ENCODE results near the gene LOXL3.

The LOXL3 gene

DNA sequence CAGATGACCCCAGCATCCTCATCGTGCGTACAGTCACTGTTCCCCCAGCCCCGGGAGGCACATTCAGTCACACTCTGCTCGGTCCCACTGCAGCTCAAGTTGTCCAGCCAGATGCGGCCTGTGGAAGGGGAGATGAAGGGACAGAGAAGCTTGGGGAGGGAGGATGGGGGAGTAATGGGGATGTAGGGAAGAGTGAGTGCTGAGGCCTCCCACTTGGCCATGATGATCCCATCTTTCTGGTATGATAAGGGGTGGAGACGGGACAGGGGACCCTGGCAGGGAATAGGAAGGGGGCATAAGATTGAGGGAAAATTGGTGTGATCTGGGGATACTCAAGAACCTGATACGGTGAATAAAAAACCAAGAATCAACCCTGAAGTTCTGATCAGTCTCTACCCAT is 3.5 kb downstream of the LOXL3 start:
- Histone ChIP-seq H2AFZ (ENCODE audit: low read length, unreplicated experiment) (no peak overlapping the region), H3K79me2 (ENCODE audit: control insufficient read depth, insufficient read depth, low read length, unreplicated experiment) (peaks cover 70% of the 10 kb centered on the region), H3K4me3 (ENCODE audit: low read depth, low read length) (peak overlapping the region; percentile 97), H3K4me1 (ENCODE audit: control insufficient read depth, insufficient read depth, low read length, unreplicated experiment) (peaks cover 44% of the 10 kb centered on the region), H3K36me3 (ENCODE audit: insufficient read depth, low read length) (peaks cover 15% of the 10 kb centered on the region), H3K27ac (ENCODE audit: low read depth, low read length) (no peak overlapping the region), H3K27me3 (ENCODE audit: insufficient read depth, low read length) (no peaks in the 10 kb centered on the region)

DNA sequence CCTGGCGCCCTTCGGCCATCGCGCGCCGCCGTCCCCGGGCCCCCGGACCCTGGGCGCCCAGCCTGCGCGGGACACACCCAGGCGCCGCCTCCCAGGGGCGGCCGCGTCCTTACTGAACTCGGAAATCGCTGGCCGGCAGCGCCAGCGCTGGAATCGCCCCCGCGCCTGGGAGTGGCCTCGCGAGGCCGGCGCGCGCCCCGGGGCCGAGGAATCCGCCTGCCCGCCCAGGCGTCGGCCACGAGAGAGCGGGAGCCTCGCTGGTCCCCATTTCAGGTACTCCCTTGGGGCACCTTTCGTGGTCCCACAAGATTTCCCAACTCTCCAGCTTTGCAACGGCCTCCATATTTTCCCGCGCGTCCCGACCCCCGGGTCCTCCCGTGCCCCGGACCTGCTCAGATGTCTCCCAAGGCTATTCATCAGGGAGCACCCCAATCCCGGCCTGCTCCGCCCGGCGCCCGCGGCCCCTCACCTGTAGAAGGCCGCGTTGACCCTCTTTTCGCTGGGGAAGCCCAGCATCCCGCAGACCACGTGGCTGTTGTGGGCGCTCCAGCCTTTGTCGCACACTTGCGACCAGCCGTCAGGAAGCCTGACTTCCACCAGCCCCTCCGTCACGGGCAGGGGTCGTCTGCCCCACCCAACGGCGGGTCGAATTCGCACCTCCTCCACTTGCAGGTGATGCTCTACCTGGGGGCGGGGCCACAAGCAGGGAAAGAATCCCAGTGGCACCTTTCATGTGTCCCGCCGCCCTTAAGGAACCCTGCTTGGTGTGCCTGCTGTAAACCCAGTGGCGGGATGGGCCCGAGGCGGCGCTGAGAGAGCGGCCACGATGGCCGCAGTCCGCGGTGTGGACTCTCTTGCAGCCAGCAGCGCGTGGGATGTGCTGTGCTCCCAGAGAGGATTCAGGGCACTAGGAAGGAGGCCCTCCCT is 4.6 kb downstream of the LOXL3 start:
- Histone ChIP-seq H3K36me3 (ENCODE audit: insufficient read depth, low read length) (peaks cover 15% of the 10 kb centered on the region), H3K27ac (ENCODE audit: low read depth, low read length) (peak overlapping the region; percentile 9; the same call in 1 of the 2 replicates), H3K4me3 (ENCODE audit: low read depth, low read length) (peak overlapping the region; percentile 97), H3K79me2 (ENCODE audit: control insufficient read depth, insufficient read depth, low read length, unreplicated experiment) (peaks cover 64% of the 10 kb centered on the region), H2AFZ (ENCODE audit: low read length, unreplicated experiment) (peak overlapping the region; percentile 36), H3K27me3 (ENCODE audit: insufficient read depth, low read length) (no peaks in the 10 kb centered on the region), H3K4me1 (ENCODE audit: control insufficient read depth, insufficient read depth, low read length, unreplicated experiment) (peaks cover 44% of the 10 kb centered on the region)

DNA sequence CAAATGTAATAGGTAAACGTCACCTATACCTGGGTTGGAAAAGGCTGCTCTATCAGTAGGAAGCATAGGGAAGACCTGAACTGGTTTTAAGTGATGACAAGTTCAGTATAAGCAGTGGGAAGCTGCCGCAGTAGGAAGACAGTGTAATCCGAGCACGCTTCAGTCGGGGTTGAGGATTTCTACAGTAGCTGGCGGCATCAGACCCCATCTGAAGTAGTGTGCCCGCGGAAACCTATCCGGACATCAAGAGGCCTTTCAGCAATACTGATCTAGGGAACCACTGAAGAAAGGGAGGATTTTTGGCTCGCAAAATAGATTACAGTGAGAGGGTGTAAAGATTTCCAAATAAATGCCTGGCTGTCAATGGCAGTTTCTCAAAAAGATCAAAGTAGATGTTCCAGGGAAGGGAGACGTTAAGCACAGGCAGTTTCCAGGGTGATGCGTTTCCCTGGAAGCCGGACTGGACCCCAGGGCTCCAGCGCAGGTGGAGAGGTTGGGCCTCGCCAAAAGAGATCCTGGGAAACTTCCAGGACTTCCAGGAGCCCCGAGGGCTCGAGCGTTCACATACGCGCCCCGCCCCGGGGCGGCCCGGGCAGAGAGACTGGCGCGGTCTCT is 5.3 kb downstream of the LOXL3 start:
- Histone ChIP-seq H3K27me3 (ENCODE audit: insufficient read depth, low read length) (no peaks in the 10 kb centered on the region), H2AFZ (ENCODE audit: low read length, unreplicated experiment) (no peak overlapping the region), H3K79me2 (ENCODE audit: control insufficient read depth, insufficient read depth, low read length, unreplicated experiment) (peaks cover 60% of the 10 kb centered on the region), H3K4me3 (ENCODE audit: low read depth, low read length) (peak overlapping the region; percentile 97), H3K27ac (ENCODE audit: low read depth, low read length) (peak overlapping the region; percentile 9; the same call in 1 of the 2 replicates), H3K36me3 (ENCODE audit: insufficient read depth, low read length) (peaks cover 15% of the 10 kb centered on the region), H3K4me1 (ENCODE audit: control insufficient read depth, insufficient read depth, low read length, unreplicated experiment) (peaks cover 44% of the 10 kb centered on the region)

DNA sequence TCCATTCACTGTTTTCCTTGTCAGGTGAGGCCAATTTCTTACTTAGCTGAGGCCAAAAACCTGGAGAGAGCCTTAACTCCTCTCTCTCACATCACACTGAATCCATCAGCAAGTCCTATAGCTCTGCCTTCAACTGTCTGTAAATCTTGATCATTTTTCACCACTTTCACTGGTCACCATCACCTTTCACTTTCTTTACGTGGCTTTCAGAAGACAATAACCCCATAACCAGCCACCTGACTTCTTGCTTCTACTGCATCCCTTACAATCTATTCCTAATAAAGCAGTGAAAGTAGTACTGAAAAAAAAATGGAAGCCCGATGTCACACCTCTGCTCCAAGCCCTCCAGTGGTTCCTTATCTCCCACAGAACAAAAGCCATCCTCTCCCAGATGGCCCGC is 7.7 kb downstream of the LOXL3 start:
- H3K27me3 ChIP-seq (ENCODE audit: insufficient read depth, low read length) = no peaks in the 10 kb centered on the region
- no peak overlapping the region for H3K27ac ChIP-seq (ENCODE audit: low read depth, low read length)
- no peak overlapping the region for H3K4me3 ChIP-seq (ENCODE audit: low read depth, low read length)
- H2AFZ ChIP-seq (ENCODE audit: low read length, unreplicated experiment) = no peak overlapping the region
- H3K36me3 ChIP-seq (ENCODE audit: insufficient read depth, low read length) = peaks cover 16% of the 10 kb centered on the region
- peaks cover 25% of the 10 kb centered on the region for H3K4me1 ChIP-seq (ENCODE audit: control insufficient read depth, insufficient read depth, low read length, unreplicated experiment)
- H3K79me2 ChIP-seq (ENCODE audit: control insufficient read depth, insufficient read depth, low read length, unreplicated experiment) = peaks cover 36% of the 10 kb centered on the region

DNA sequence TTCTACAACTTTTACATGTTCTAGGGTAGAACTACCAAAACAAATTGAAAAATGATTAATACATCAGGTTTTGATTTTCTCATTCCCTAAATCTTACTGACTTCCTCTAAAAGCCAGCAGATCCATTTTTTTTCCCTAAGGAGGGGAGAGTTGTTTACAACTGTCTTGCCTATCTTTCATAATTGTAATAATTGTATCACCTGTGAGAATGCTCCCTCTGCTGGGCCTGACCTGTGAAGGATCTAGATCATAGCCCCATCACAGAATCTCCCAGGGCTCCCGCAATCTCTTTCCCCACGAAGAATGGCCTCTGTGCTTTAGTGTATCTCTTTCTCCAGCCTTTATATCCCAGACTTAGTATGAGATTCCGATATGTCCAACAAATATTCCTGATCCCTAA is 9.1 kb downstream of the LOXL3 start:
- Histone ChIP-seq H3K27ac (ENCODE audit: low read depth, low read length) (no peak overlapping the region), H3K79me2 (ENCODE audit: control insufficient read depth, insufficient read depth, low read length, unreplicated experiment) (peaks cover 23% of the 10 kb centered on the region), H3K36me3 (ENCODE audit: insufficient read depth, low read length) (peaks cover 16% of the 10 kb centered on the region), H2AFZ (ENCODE audit: low read length, unreplicated experiment) (no peak overlapping the region), H3K27me3 (ENCODE audit: insufficient read depth, low read length) (no peaks in the 10 kb centered on the region), H3K4me1 (ENCODE audit: control insufficient read depth, insufficient read depth, low read length, unreplicated experiment) (peaks cover 13% of the 10 kb centered on the region), H3K4me3 (ENCODE audit: low read depth, low read length) (no peak overlapping the region)

DNA sequence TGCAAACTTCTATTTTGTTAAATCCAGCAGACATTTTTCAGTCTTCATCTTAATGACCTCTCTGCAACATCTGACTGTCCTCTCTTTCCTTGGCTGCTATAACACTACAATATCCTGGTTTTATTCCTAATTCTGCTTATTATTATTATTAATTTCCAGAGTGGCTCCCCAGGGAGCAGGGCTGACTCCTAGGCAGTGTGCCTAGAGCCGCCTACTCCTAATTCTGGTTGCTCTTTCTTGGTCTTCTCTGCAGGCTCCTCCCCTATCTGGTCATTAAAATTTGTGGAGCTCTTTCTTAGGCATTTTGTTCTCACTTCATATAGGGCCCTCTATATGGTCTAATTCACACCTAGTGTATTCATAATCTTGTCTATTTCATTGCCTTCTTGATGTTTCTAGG is 10.8 kb downstream of the LOXL3 start:
- Histone ChIP-seq H3K4me3 (ENCODE audit: low read depth, low read length) (no peak overlapping the region), H3K79me2 (ENCODE audit: control insufficient read depth, insufficient read depth, low read length, unreplicated experiment) (peaks cover 16% of the 10 kb centered on the region), H2AFZ (ENCODE audit: low read length, unreplicated experiment) (no peak overlapping the region), H3K36me3 (ENCODE audit: insufficient read depth, low read length) (peaks cover 19% of the 10 kb centered on the region), H3K4me1 (ENCODE audit: control insufficient read depth, insufficient read depth, low read length, unreplicated experiment) (peaks cover 1% of the 10 kb centered on the region), H3K27ac (ENCODE audit: low read depth, low read length) (no peak overlapping the region), H3K27me3 (ENCODE audit: insufficient read depth, low read length) (no peaks in the 10 kb centered on the region)

DNA sequence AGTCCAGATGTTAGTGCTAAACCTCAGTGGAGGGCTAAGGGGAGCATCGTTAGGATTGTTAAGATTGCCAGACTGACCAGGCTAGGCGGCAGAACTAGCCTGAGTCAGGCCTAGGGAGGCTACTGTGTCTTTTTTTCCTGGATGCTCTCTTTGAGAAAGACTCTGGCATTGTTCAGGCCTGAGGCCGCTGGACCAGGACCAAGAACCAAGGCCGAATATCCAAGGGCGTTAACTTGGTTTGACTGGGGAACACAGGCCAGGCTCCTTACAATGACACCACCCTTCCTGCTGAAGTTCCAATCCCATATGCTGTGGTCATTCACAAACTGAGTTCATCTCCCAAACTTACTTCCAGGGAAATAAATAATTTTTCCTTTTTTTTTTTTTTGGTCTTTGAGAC is 13.5 kb downstream of the LOXL3 start:
- Histone ChIP-seq H3K4me1 (ENCODE audit: control insufficient read depth, insufficient read depth, low read length, unreplicated experiment) (no peaks in the 10 kb centered on the region), H3K27ac (ENCODE audit: low read depth, low read length) (no peak overlapping the region), H3K27me3 (ENCODE audit: insufficient read depth, low read length) (no peaks in the 10 kb centered on the region), H2AFZ (ENCODE audit: low read length, unreplicated experiment) (no peak overlapping the region), H3K36me3 (ENCODE audit: insufficient read depth, low read length) (peaks cover 16% of the 10 kb centered on the region), H3K79me2 (ENCODE audit: control insufficient read depth, insufficient read depth, low read length, unreplicated experiment) (peaks cover 7% of the 10 kb centered on the region), H3K4me3 (ENCODE audit: low read depth, low read length) (no peak overlapping the region)

DNA sequence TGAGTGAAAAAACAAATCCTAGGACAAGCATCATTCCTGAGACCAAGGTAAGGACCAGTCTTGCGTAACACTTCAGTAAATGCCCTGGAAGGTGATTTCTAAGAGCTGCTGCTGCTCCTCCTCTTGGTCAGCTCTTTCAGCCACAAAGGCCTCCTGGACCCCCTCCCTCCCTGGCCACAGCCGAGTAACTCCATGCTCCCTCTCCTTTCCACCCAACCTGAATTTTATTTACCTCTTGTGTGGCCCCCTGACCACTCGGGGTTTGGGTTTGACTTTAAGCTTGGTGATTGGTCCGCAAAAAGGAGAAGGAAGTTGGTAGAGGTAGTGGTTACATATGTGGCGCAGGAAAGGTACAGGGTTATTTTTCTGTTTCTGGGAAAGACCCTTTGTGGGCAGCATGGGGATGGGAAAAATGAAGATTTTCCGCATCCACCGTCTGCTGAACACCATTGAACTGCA is 14.8 kb downstream of the LOXL3 start:
- peaks cover 6% of the 10 kb centered on the region for H3K79me2 ChIP-seq (ENCODE audit: control insufficient read depth, insufficient read depth, low read length, unreplicated experiment)
- no peak overlapping the region for H3K4me3 ChIP-seq (ENCODE audit: low read depth, low read length)
- H3K36me3 ChIP-seq (ENCODE audit: insufficient read depth, low read length) = peaks cover 18% of the 10 kb centered on the region
- no peak overlapping the region for H2AFZ ChIP-seq (ENCODE audit: low read length, unreplicated experiment)
- no peaks in the 10 kb centered on the region for H3K27me3 ChIP-seq (ENCODE audit: insufficient read depth, low read length)
- no peaks in the 10 kb centered on the region for H3K4me1 ChIP-seq (ENCODE audit: control insufficient read depth, insufficient read depth, low read length, unreplicated experiment)
- no peak overlapping the region for H3K27ac ChIP-seq (ENCODE audit: low read depth, low read length)

DNA sequence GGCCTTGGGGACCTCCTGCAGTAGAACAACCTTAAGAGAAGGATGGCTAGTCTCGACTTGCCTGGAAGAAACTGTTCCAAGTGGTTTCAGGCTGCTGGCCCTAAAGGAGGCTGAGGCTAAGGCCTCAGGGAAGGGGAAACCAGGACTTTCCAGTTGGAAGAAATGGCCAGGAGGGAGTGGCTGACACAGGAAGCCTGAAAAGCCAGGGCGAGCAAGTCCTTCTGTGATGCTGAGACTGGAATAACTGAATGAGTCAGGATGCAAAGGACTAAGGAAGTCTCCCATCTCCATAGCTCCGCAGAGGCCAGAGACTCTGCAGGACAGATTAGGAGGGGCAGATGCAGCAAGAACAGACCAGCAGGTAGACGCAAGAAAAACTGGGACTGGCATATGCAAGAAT is 16.6 kb downstream of the LOXL3 start:
- Histone ChIP-seq H3K27ac (ENCODE audit: low read depth, low read length) (no peak overlapping the region), H3K27me3 (ENCODE audit: insufficient read depth, low read length) (no peaks in the 10 kb centered on the region), H3K4me1 (ENCODE audit: control insufficient read depth, insufficient read depth, low read length, unreplicated experiment) (no peaks in the 10 kb centered on the region), H3K79me2 (ENCODE audit: control insufficient read depth, insufficient read depth, low read length, unreplicated experiment) (peaks cover 6% of the 10 kb centered on the region), H2AFZ (ENCODE audit: low read length, unreplicated experiment) (no peak overlapping the region), H3K36me3 (ENCODE audit: insufficient read depth, low read length) (peaks cover 18% of the 10 kb centered on the region), H3K4me3 (ENCODE audit: low read depth, low read length) (no peak overlapping the region)

DNA sequence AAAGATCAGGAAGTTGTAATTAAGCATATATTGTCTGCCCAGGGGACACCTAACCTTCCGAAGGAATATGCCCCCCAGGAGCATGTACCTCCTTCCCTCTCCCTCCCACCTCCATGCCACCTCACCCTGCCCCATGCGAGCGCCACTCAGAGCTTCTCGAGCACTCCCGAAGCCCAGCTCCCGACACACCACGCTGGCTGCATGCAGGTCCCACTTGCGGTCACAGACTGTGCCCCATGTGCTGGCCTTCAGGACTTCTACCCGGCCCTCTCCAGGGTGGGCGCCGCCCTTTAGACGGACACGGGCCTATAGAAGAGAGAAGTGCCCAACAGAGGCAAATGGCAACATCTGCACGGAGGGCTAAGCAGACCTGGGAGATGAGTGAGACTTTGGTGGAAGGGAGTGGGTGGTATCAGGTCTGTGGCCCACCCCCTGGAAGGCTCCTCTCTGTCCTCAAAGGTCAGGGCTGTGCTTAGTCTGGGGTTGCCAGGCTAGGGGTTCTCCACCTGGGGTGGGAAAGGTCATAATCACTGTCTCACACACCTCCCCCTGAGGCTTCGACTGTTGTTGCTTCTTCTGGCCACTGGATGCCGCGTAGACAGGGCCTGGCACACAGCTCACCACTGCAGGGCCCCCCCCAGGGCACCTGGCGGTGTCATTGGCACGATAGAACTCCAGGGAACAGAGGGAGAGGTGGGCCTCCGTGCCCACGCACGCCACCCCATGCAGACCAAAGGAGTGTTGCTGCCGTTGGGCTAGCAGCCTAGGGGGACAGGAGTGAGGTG is 17.4 kb downstream of the LOXL3 start:
- H3K4me3 ChIP-seq (ENCODE audit: low read depth, low read length) = no peak overlapping the region
- peaks cover 11% of the 10 kb centered on the region for H3K79me2 ChIP-seq (ENCODE audit: control insufficient read depth, insufficient read depth, low read length, unreplicated experiment)
- H2AFZ ChIP-seq (ENCODE audit: low read length, unreplicated experiment) = no peak overlapping the region
- no peaks in the 10 kb centered on the region for H3K27me3 ChIP-seq (ENCODE audit: insufficient read depth, low read length)
- peaks cover 7% of the 10 kb centered on the region for H3K4me1 ChIP-seq (ENCODE audit: control insufficient read depth, insufficient read depth, low read length, unreplicated experiment)
- peaks cover 18% of the 10 kb centered on the region for H3K36me3 ChIP-seq (ENCODE audit: insufficient read depth, low read length)
- H3K27ac ChIP-seq (ENCODE audit: low read depth, low read length) = no peak overlapping the region

All from ACC112 (cell line).